Endodermal cell (in vitro differentiated cells): ENCODE measurements around the gene MYLK3. TPM values are rescaled to one million over a fixed set of nuclear protein-coding genes. Genes with fewer than 3 reads are reported as not detected.

Experiments used
- DNase-seq: peaks from one replicate; pipeline ENCODE4 v3.0.0-alpha.2; 2017
- H3K27ac ChIP-seq: 2 replicates; pipeline ENCODE4 v1.5.1; 2013; ENCODE audit warnings: mild to moderate bottlenecking, low read depth, low read length, moderate library complexity
- H3K27me3 ChIP-seq: 2 replicates; pipeline ENCODE4 v1.6.1; 2013; ENCODE audit warnings: mild to moderate bottlenecking, low read length, moderate library complexity; ENCODE audit not compliant: insufficient read depth, control insufficient read depth, poor library complexity, severe bottlenecking
- H3K36me3 ChIP-seq: 2 replicates; pipeline ENCODE4 v1.7.0; 2013; ENCODE audit warnings: mild to moderate bottlenecking, low read length, moderate library complexity; ENCODE audit not compliant: control insufficient read depth, insufficient read depth
- H3K4me1 ChIP-seq: one replicate; pipeline ENCODE4 v1.7.0; 2013; ENCODE audit warnings: low read length; ENCODE audit not compliant: control insufficient read depth, insufficient read depth
- H3K4me3 ChIP-seq: 2 replicates; pipeline ENCODE4 v1.5.1; 2013; ENCODE audit warnings: mild to moderate bottlenecking, low read length, moderate library complexity
- H3K9ac ChIP-seq: 2 replicates; pipeline ENCODE4 v1.6.1; 2013; ENCODE audit warnings: mild to moderate bottlenecking, low read length, moderate library complexity; ENCODE audit not compliant: poor library complexity, severe bottlenecking; ENCODE audit errors: extremely low read depth
- H3K9me3 ChIP-seq: 2 replicates; pipeline ENCODE4 v1.6.1; 2013; ENCODE audit warnings: mild to moderate bottlenecking, low read length, moderate library complexity; ENCODE audit not compliant: control insufficient read depth
- H3K27ac Mint-ChIP-seq: 2 replicates; pipeline ENCODE4 v1.8.0; 2020; ENCODE audit warnings: mixed read lengths
- H3K27me3 Mint-ChIP-seq: 2 replicates; pipeline ENCODE4 v1.8.0; 2021; ENCODE audit warnings: mild to moderate bottlenecking, mixed read lengths; ENCODE audit not compliant: insufficient read depth
- H3K36me3 Mint-ChIP-seq: 2 replicates; pipeline ENCODE4 v1.8.0; 2020; ENCODE audit warnings: low read depth, mixed read lengths
- H3K4me1 Mint-ChIP-seq: 2 replicates; pipeline ENCODE4 v1.8.0; 2020; ENCODE audit warnings: mixed read lengths
- H3K4me3 Mint-ChIP-seq: 2 replicates; pipeline ENCODE4 v1.8.0; 2020; ENCODE audit warnings: mild to moderate bottlenecking, moderate library complexity, mixed read lengths
- H3K9me3 Mint-ChIP-seq: 2 replicates; pipeline ENCODE4 v1.8.0; 2020; ENCODE audit warnings: mild to moderate bottlenecking, mixed read lengths
- CTCF ChIP-seq: fragments of 200-600 bp; sonication (generic); conservative IDR thresholded peaks from 2 replicates; pipeline ENCODE4 v1.5.0; 2021; ENCODE audit warnings: antibody characterized with exemption, mild to moderate bottlenecking
- WGBS, 2 experiments: methylation state at CpG; one replicate each; pipeline versions ENCODE4 v1.1.5 to v1.1.7; 2013; ENCODE audit warnings: missing lambda C conversion rate in 2 of 2, mixed read lengths in 1 of 2; ENCODE audit not compliant: insufficient coverage in 1 of 2, insufficient read length in 1 of 2; 5-methylcytosine and 5-hydroxymethylcytosine counted together
- total RNA-seq, 2 donors: library from RNA; stranded (reverse); fragmentation: NEBNext Ultra II Directional in 1 of 2; extraction: Animal tissue kit (Norgen Biotek cat#: 25700) in 1 of 2; gene quantifications; 2 replicates in 1 of 2; 3 replicates in 1 of 2; pipeline ENCODE4 v1.2.1, GENCODE V29; 2021

MYLK3 gene
- total RNA-seq, 2 donors from 2014 or later: 2.3 to 4.0 TPM

GRCh38 chr16:46715769-46716305 lies 32.3 kb downstream of the MYLK3 start:
- DNase-seq: peak; percentile 13
- H3K4me3 Mint-ChIP-seq: no peak overlapping the region

GRCh38 chr16:46714797-46715591 lies 33.1 kb downstream of the MYLK3 start:
- H3K9me3 ChIP-seq: no peaks in the 10 kb centered on the region
- H3K27me3 ChIP-seq: no peaks in the 10 kb centered on the region
- Mint-ChIP-seq H3K4me1 (no peaks in the 10 kb centered on the region), H3K27ac (no peak overlapping the region), H3K4me3 (no peak overlapping the region), H3K36me3 (no peaks in the 10 kb centered on the region), H3K27me3 (no peaks in the 10 kb centered on the region), H3K9me3 (no peaks in the 10 kb centered on the region)
- no peak overlapping the region for H3K27ac ChIP-seq
- no peaks in the 10 kb centered on the region for H3K36me3 ChIP-seq
- WGBS, 2 experiments: 96 to 100% methylated on average over 5 to 7 of the region's 7 CpGs
- H3K4me1 ChIP-seq: no peaks in the 10 kb centered on the region
- TF ChIP-seq CTCF: no peak
- DNase-seq: no peak
- H3K9ac ChIP-seq: no peak overlapping the region
- no peak overlapping the region for H3K4me3 ChIP-seq

More at GRCh38 chr16:46715769-46716305, 32.3 kb downstream of the MYLK3 start:
- H3K36me3 ChIP-seq: no peaks in the 10 kb centered on the region
- no peak overlapping the region for H3K9ac ChIP-seq
- no peak overlapping the region for H3K4me3 ChIP-seq
- H3K4me1 Mint-ChIP-seq: no peaks in the 10 kb centered on the region
- H3K9me3 ChIP-seq: no peaks in the 10 kb centered on the region
- no peaks in the 10 kb centered on the region for H3K9me3 Mint-ChIP-seq
- H3K4me1 ChIP-seq: no peaks in the 10 kb centered on the region
- no peak for TF ChIP-seq CTCF
- WGBS, 2 experiments: 76 to 81% methylated on average over 3 to 6 of the region's 6 CpGs
- no peaks in the 10 kb centered on the region for H3K36me3 Mint-ChIP-seq
- no peak overlapping the region for H3K27ac ChIP-seq
- H3K27me3 Mint-ChIP-seq: no peaks in the 10 kb centered on the region
- no peaks in the 10 kb centered on the region for H3K27me3 ChIP-seq
- no peak overlapping the region for H3K27ac Mint-ChIP-seq

- TF ChIP-seq CTCF: no peak
- Histone ChIP-seq H3K9me3 (no peaks in the 10 kb centered on the region), H3K9ac (no peak overlapping the region), H3K4me1 (no peaks in the 10 kb centered on the region), H3K27ac (no peak overlapping the region), H3K36me3 (no peaks in the 10 kb centered on the region), H3K27me3 (no peaks in the 10 kb centered on the region), H3K4me3 (no peak overlapping the region)
- Mint-ChIP-seq H3K4me3 (no peak overlapping the region), H3K36me3 (no peaks in the 10 kb centered on the region), H3K4me1 (no peaks in the 10 kb centered on the region), H3K9me3 (no peaks in the 10 kb centered on the region), H3K27ac (no peak overlapping the region), H3K27me3 (no peaks in the 10 kb centered on the region)
- DNase-seq: no peak
- 88 to 91% methylated on average over 3 of the region's 3 CpGs for WGBS, 2 experiments
These were observed 34.5 kb downstream of the MYLK3 start for GRCh38 chr16:46713634-46714033.
